ENCODE measurements around the gene TRIM58.
A peak's percentile ranks its signal among the peaks of the same experiment; 100 is the strongest.

The TRIM58 gene

GRCh38 chr1:247895976-247896375 lies 39.0 kb downstream of the TRIM58 start:
- no peak for DNase-seq

GRCh38 chr1:247904122-247904521 lies 47.1 kb downstream of the TRIM58 start:
- no peak for DNase-seq

GRCh38 chr1:247905181-247905580 lies 48.2 kb downstream of the TRIM58 start:
- no peak for DNase-seq

- DNase-seq, result no peak
These were observed 49.0 kb downstream of the TRIM58 start for GRCh38 chr1:247905910-247906503.

- peak; percentile 5 for DNase-seq
These were observed 49.6 kb downstream of the TRIM58 start for GRCh38 chr1:247906504-247907047.

DNA sequence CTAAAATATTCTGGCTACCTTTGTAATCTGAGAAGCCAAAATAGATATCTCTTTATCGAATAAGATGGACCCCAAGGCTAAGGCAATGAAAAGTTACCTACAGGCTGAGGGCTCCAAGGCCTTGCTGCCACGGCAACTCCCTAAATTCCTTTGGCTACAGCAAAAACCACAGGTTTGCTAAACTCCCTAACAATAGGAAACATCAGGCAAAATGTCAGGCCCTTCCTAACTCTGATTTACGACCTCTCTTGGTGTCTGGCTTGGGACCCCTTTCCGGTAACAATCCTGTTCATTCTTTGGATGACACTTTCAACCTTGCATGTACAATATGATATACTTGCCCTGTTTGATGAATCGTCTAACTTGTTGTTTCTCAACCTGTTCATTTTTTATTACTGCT lies 51.8 kb downstream of the TRIM58 start:
- no peak for DNase-seq

GRCh38 chr1:247913786-247914185 lies 56.8 kb downstream of the TRIM58 start:
- no peak for DNase-seq

GRCh38 chr1:247914941-247915662 lies 58.1 kb downstream of the TRIM58 start:
- DNase-seq, result peak; percentile 51

DNA sequence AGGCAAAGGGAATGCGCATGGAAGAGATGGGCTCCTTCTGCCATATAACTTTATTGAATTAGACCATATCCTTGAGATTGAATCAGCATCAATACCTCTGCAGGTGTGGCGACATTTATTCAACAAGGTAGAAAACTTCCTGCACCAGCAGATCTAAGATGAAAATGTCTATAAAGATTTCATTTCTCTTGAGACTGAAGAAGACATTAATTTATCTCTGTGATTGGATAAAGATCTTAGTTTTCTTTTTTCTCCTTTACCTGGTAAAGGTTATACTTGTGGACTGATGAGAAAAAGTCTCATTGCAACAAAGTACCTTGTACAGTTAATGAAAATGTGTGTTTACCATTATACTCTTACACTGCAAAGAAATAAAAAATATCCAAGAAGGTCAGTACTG lies 63.0 kb downstream of the TRIM58 start, which contains the start of gene OR2T8:
TSS of gene OR2T8 (plus strand) at position 301 of the 400 bp plus-strand sequence. CDS start 766 bp downstream, outside the sequence.
- no peak for DNase-seq

DNA sequence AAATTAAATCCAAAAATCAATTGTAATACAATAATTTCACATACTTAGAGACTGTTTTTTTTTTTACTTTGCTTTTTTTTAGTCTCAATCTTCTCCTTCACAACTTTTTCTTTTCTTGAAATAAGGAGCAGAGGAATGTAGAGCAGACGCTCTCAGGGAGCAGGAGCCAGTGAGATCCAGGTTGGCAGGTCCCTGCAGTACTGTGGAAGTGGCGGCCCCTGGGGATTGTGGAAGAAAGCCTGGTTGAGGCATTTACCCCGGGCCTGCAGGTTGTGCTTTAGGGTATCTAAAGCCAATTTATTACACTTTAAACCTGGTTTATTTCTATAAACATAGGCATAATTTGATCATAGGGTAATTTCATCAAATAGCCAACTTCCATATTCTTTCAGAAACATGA lies 67.0 kb downstream of the TRIM58 start:
- no peak for DNase-seq

GRCh38 chr1:247924868-247925267 lies 67.9 kb downstream of the TRIM58 start, which contains the start of gene OR2AJ1:
Gene OR2AJ1 (plus strand): TSS chr1:247924889. CDS start chr1:247933769, 8,880 bp downstream.
- no peak for DNase-seq

All from NCI-H510A treated with DMSO at 0.1 percent for 48 hours (cell line).